Esophagus muscularis mucosa (tissue), 4 donors: ENCODE measurements around the gene AMHR2. TPM values are rescaled to one million over a fixed set of nuclear protein-coding genes. Genes with fewer than 3 reads are reported as not detected.
"Not testable (repeated sequence)": the region's sequence is repeated elsewhere in the genome, so short reads cannot be mapped to it uniquely, and the experiment has no call there.

Experiments used
- DNase-seq: peaks from one replicate; pipeline ENCODE4 v3.0.0-alpha.2; 2017; ENCODE audit errors: extremely low spot score
- H3K27ac ChIP-seq, 4 donors: fragments of 200-600 bp; sonication (generic); replicated peaks in 1 of 4; 1 replicate in 3 of 4; 2 replicates in 1 of 4; pipeline ENCODE4 v1.5.1; 2016 to 2019; ENCODE audit warnings: mild to moderate bottlenecking in 1 of 4
- H3K27me3 ChIP-seq, 4 donors: fragments of 200-600 bp; sonication (generic); one replicate each; pipeline versions ENCODE4 v1.5.1 to v1.6.0; 2016 to 2019
- H3K36me3 ChIP-seq, 4 donors: fragments of 200-600 bp; sonication (generic); one replicate each; pipeline ENCODE4 v1.5.1; 2016 to 2019
- H3K4me1 ChIP-seq, 4 donors: fragments of 200-600 bp; sonication (generic); one replicate each; pipeline ENCODE4 v1.5.1; 2016 to 2019
- H3K4me3 ChIP-seq, 4 donors: fragments of 200-600 bp; sonication (generic); 1 replicate in 2 of 4; 2 replicates in 2 of 4; pipeline ENCODE4 v1.5.1; 2016 to 2019; ENCODE audit warnings: mild to moderate bottlenecking in 4 of 4, moderate library complexity in 1 of 4
- H3K9me3 ChIP-seq, 4 donors: fragments of 200-600 bp; sonication (generic); 1 replicate in 3 of 4; 2 replicates in 1 of 4; pipeline ENCODE4 v1.5.1; 2016 to 2019
- CTCF ChIP-seq, 3 experiments: fragments of 200-600 bp in 2 of 3; fragments of 450-650 bp in 1 of 3; sonication (generic) in 2 of 3; IDR thresholded peaks; one replicate each; pipeline ENCODE4 v1.5.1; 2017 to 2019; ENCODE audit warnings: antibody characterized with exemption in 3 of 3, mild to moderate bottlenecking in 2 of 3, moderate library complexity in 1 of 3
- EP300 ChIP-seq: sonication (generic); formaldehyde crosslinking; IDR thresholded peaks from one replicate; pipeline ENCODE4 v1.6.1; 2017; ENCODE audit warnings: antibody characterized with exemption
- POLR2A ChIP-seq: fragments of 450-650 bp; IDR thresholded peaks from one replicate; pipeline ENCODE4 v1.6.1; 2017; ENCODE audit warnings: antibody characterized with exemption, moderate library complexity, mild to moderate bottlenecking, low read depth
- POLR2AphosphoS5 ChIP-seq, 2 donors: sonication (generic); formaldehyde crosslinking; IDR thresholded peaks; one replicate each; pipeline ENCODE4 v1.6.1; 2017; ENCODE audit warnings: antibody characterized with exemption in 2 of 2
- WGBS: methylation state at CpG from one replicate; pipeline ENCODE4 v1.1.5; 2018; 5-methylcytosine and 5-hydroxymethylcytosine counted together
- intact Hi-C: fragments of 100-400 bp; cut with DNase I; formaldehyde crosslinking; loops from one replicate; pipeline ENCODE4 v1.15.1; 2023
- total RNA-seq, 4 donors: library from RNA; depleted of rRNA; stranded (reverse); fragments of >200 nt; gene quantifications; one replicate each; pipeline versions ENCODE4 v1.1.0 to v1.2.1, GENCODE V29; 2016

The AMHR2 gene
- total RNA-seq, 4 donors from 2014 or later: 0.33 to 0.92 TPM; not detected in 2

- intact Hi-C loops: no loop called here
Observed at GRCh38 chr12:53443955-53444354, 20.3 kb downstream of the AMHR2 start.

GRCh38 chr12:53444593-53445325, 21.1 kb downstream of the AMHR2 start:
- H3K27ac ChIP-seq, H3K4me3 ChIP-seq, H3K9me3 ChIP-seq, H3K27me3 ChIP-seq, intact Hi-C loops, DNase-seq: not testable (repeated sequence)
- peaks cover 16 to 44% (median 41%) of the 10 kb centered on the region in 4 donors for H3K4me1 ChIP-seq
- 91% methylated on average over 11 of the region's 11 CpGs for WGBS
- peaks cover 31 to 53% (median 47%) of the 10 kb centered on the region in 4 donors for H3K36me3 ChIP-seq

More at GRCh38 chr12:53443955-53444354, 20.3 kb downstream of the AMHR2 start:
- 97% methylated on average over 4 of the region's 4 CpGs for whole genome bisulfite sequencing
- Histone ChIP-seq H3K9me3 (no peaks in the 10 kb centered on the region), H3K4me1 (peaks cover 16 to 44% (median 41%) of the 10 kb centered on the region in 4 donors), H3K27ac (no peak overlapping the region), H3K27me3 (no peaks in the 10 kb centered on the region), H3K36me3 (peaks cover 31 to 53% (median 46%) of the 10 kb centered on the region in 4 donors), H3K4me3 (no peak overlapping the region)
- no peak for DNase-seq
- TF ChIP-seq POLR2AphosphoS5 (IDR thresholded peaks at IDR 0.05) (no peak), CTCF (IDR thresholded peaks at IDR 0.05) (no peak), POLR2A (no peak), EP300 (no peak)

GRCh38 chr12:53450936-53451335, 27.3 kb downstream of the AMHR2 start:
- WGBS: 90% methylated on average over 7 of the region's 7 CpGs
- H3K27ac ChIP-seq: peak overlapping the region in 1 of 4 donors; percentile 95
- TF ChIP-seq POLR2A (no peak), POLR2AphosphoS5 (IDR thresholded peaks at IDR 0.05) (no peak), CTCF (IDR thresholded peaks at IDR 0.05) (no peak), EP300 (no peak)

GRCh38 chr12:53451661-53452158, 28.1 kb downstream of the AMHR2 start, which contains the start of gene PCBP2:
TSS of gene PCBP2 (plus strand) at chr12:53452102. CDS start at chr12:53454801, 2,699 bp downstream.
- Histone ChIP-seq H3K9me3 (no peaks in the 10 kb centered on the region), H3K36me3 (peaks cover 37 to 47% (median 43%) of the 10 kb centered on the region in 4 donors), H3K27me3 (no peaks in the 10 kb centered on the region), H3K4me1 (peaks cover 18 to 30% (median 27%) of the 10 kb centered on the region in 4 donors), H3K4me3 (peak within 1 kb of the TSS; percentile 74 to 84 (median 82)), H3K27ac (peak within 1 kb of the TSS; percentile 95 to 98 (median 96))
- peak; percentile 99 for DNase-seq
- TF ChIP-seq CTCF (IDR thresholded peaks at IDR 0.05): peak; percentile 76 to 97 (median 92)
- TF ChIP-seq EP300: no peak
- TF ChIP-seq POLR2A: peak; percentile 30
- peak; percentile 95 to 97 for TF ChIP-seq POLR2AphosphoS5 (IDR thresholded peaks at IDR 0.05)
- 1% methylated on average over 25 of the region's 32 CpGs for WGBS
- intact Hi-C loops: loop anchor here (5.0 kb wide), 1 partner anchor 56 kb away; the partner anchor contains the start of gene NPFF

More at GRCh38 chr12:53450936-53451335, 27.3 kb downstream of the AMHR2 start:
- no peak for DNase-seq
- Histone ChIP-seq H3K4me3 (no peak overlapping the region), H3K4me1 (peaks cover 18 to 30% (median 26%) of the 10 kb centered on the region in 4 donors), H3K36me3 (peaks cover 35 to 47% (median 42%) of the 10 kb centered on the region in 4 donors), H3K9me3 (no peaks in the 10 kb centered on the region), H3K27me3 (no peaks in the 10 kb centered on the region)
- intact Hi-C loops: loop anchor here (5.0 kb wide), 1 partner anchor 56 kb away; the partner anchor contains the start of gene NPFF
